Thymus (tissue), 11 donors: Measurements from ENCODE around the gene GRID2IP. TPM values are rescaled to one million over a fixed set of nuclear protein-coding genes. Genes with fewer than 3 reads are reported as not detected.
"Not testable (repeated sequence)": the region's sequence is repeated elsewhere in the genome, so short reads cannot be mapped to it uniquely, and the experiment has no call there.

Source experiments
- DNase-seq, 9 donors: peaks; one replicate each; pipeline ENCODE4 v3.0.0-alpha.2; 2013; ENCODE audit warnings: low spot score in 9 of 9, low read depth in 6 of 9, missing footprints in 1 of 9
- H3K27ac ChIP-seq, 2 donors: one replicate each; pipeline ENCODE4 v1.5.1; 2013; ENCODE audit warnings: control low read depth in 1 of 2, low read depth in 1 of 2, low read length in 1 of 2, mild to moderate bottlenecking in 1 of 2, moderate library complexity in 1 of 2
- H3K27me3 ChIP-seq, 2 donors: one replicate each; pipeline ENCODE4 v1.5.1; 2013; ENCODE audit warnings: low read length in 1 of 2; ENCODE audit not compliant: control insufficient read depth in 2 of 2, insufficient read depth in 1 of 2
- H3K36me3 ChIP-seq, 2 donors: one replicate each; pipeline ENCODE4 v1.5.1; 2013; ENCODE audit warnings: low read length in 1 of 2, mild to moderate bottlenecking in 1 of 2, moderate library complexity in 1 of 2; ENCODE audit not compliant: control insufficient read depth in 2 of 2, insufficient read depth in 2 of 2
- H3K4me1 ChIP-seq, 2 donors: one replicate each; pipeline ENCODE4 v1.5.1; 2013; ENCODE audit warnings: low read length in 2 of 2; ENCODE audit not compliant: control insufficient read depth in 2 of 2, insufficient read depth in 2 of 2
- H3K4me3 ChIP-seq, 2 donors: one replicate each; pipeline ENCODE4 v1.5.1; 2013; ENCODE audit warnings: low read length in 2 of 2, control low read depth in 1 of 2, mild to moderate bottlenecking in 1 of 2
- H3K9me3 ChIP-seq, 2 donors: one replicate each; pipeline ENCODE4 v1.5.1; 2013; ENCODE audit warnings: low read length in 1 of 2, mild to moderate bottlenecking in 1 of 2; ENCODE audit not compliant: control insufficient read depth in 2 of 2, insufficient read depth in 1 of 2
- WGBS: extraction: QIAGEN DNeasy Blood & Tissue Kit; methylation state at CpG from one replicate; pipeline ENCODE4 v1.1.7; 2013; 5-methylcytosine and 5-hydroxymethylcytosine counted together
- polyA plus RNA-seq: library from polyadenylated mRNA; stranded (reverse); fragments of 200-250 nt; gene quantifications from one replicate; pipeline ENCODE4 v1.2.3, GENCODE V29; 2013
- total RNA-seq: library from RNA; stranded (reverse); fragments of 120-200 nt; gene quantifications from one replicate; pipeline ENCODE4 v1.2.4, GENCODE V29; 2013
- donor health status: healthy.

GRID2IP gene
- total and polyA plus RNA-seq, 2 donors, result 0.28 to 0.46 TPM

GRCh38 chr7:6450591-6450990, 100.7 kb downstream of the GRID2IP start:
- WGBS, result 91% methylated on average over 9 of the region's 10 CpGs
- not testable (repeated sequence) for H3K4me3 ChIP-seq

DNA sequence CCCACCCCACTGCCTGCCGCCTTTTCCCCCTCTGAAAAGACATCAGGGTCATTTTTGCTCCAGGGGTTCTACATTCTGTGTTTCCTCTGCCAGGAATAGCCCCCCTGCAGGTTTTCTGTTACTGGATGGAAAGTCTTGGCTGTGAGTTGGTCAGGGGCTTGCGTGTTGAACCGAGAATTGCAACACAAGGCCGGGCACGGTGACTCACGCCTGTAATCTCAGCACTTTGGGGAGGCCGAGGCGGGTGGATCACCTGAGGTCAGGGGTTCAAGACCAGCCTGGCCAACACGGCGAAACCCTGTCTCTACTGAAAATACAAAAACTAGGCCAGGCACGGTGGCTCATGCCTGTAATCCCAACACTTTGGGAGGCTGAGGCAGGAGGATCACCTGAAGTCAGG, 101.4 kb downstream of the GRID2IP start:
- H3K27ac ChIP-seq, DNase-seq: not testable (repeated sequence)

More at GRCh38 chr7:6450591-6450990, 100.7 kb downstream of the GRID2IP start:
- DNase-seq, H3K27me3 ChIP-seq, H3K27ac ChIP-seq, H3K36me3 ChIP-seq, H3K9me3 ChIP-seq: not testable (repeated sequence)
- H3K4me1 ChIP-seq, result peaks cover 0 to 20% of the 10 kb centered on the region in 2 donors

DNA sequence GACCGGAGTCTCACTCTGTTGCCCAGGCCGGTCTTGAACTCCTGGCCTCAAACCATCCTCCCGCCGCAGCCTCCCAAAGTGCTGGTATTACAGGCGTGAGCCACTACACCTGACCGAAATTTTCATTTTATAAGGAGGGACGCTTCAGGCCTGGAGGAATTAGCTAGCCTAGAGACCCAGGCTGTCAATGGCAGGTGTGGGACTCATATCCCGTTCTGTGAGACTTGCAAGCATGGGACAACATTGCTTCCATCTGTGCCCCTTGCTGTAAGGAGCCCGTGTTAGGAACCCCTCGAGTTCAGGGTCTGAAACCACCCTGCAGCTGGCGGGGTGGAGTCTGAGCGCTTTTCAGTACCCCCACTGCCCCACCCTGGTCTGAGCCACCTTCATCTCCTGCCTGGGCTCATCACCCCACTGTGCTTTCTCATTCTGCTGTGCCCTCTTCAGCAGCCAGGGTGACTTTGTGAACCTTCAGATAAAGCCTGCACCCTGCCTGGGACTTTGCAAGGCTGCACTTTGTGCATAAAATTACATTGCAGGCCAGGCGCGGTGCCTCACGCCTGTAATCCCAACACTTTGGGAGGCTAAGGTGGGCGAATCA, 102.2 kb downstream of the GRID2IP start:
- WGBS, result 94% methylated on average over 16 of the region's 16 CpGs
- H3K36me3 ChIP-seq, result peaks cover 9 to 17% of the 10 kb centered on the region in 2 donors
- peaks cover 0 to 20% of the 10 kb centered on the region in 2 donors for H3K4me1 ChIP-seq
- H3K9me3 ChIP-seq, result no peaks in the 10 kb centered on the region
- no peak overlapping the region for H3K4me3 ChIP-seq
- no peaks in the 10 kb centered on the region for H3K27me3 ChIP-seq
- no peak for DNase-seq
- no peak overlapping the region for H3K27ac ChIP-seq

More for the DNA sequence above, 101.4 kb downstream of the GRID2IP start:
- Histone ChIP-seq H3K4me1 (peaks cover 0 to 20% of the 10 kb centered on the region in 2 donors), H3K36me3 (peaks cover 5 to 10% of the 10 kb centered on the region in 2 donors)
- H3K4me3 ChIP-seq, H3K9me3 ChIP-seq, H3K27me3 ChIP-seq: not testable (repeated sequence)
- WGBS, result 94% methylated on average over 10 of the region's 11 CpGs

DNA sequence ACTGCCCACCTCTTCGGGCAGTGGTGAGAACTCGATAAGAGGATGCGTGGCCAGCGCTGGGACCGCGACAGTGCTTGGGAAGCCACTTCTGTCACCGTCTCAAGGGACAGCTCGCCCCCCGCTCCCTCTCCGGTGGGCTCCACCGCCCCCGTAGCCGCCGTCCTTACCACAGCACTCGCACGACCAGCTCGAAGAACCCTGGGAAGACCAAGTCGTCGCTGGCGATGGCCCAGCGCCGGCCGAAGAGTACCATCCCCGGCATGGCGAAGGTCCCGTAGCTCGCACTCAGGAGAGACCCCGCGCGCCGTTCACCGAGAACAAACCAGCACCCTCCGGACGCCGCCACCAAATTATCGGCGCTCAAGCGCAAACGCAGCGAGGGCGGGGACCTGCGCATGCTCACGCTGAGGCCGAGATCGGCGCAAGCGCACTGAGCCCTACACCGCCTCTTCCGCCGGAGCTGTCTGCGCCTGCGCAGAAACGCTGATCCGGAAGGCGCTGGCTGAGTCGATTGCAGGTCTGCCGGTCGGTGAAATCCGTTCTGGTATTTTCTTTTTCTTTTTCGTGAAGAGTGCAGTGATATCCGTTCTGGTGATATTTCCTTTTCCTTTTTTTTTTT, 103.6 kb downstream of the GRID2IP start, which contains the start of gene DAGLB:
Gene DAGLB (minus strand): TSS at position 374 of the 619 bp plus-strand sequence. CDS start 112 bp downstream, at position 262.
- DNase-seq, result peak; percentile 89 to 99 (median 95)
- Histone ChIP-seq H3K27me3 (no peaks in the 10 kb centered on the region), H3K9me3 (no peaks in the 10 kb centered on the region), H3K36me3 (peaks cover 13 to 26% of the 10 kb centered on the region in 2 donors), H3K27ac (peak within 1 kb of the TSS; percentile 72 to 91), H3K4me3 (peak within 1 kb of the TSS; percentile 76 to 99), H3K4me1 (peaks cover 0 to 20% of the 10 kb centered on the region in 2 donors)
- WGBS, result under 1% methylated on average over 61 of the region's 61 CpGs

Other genes starting within 250 kb of the GRID2IP start
- 19.7 TPM for gene FAM220A, start 202.5 kb downstream of the GRID2IP start, total RNA-seq
- gene FAM220A, start 202.5 kb downstream of the GRID2IP start, polyA plus RNA-seq, result 17.1 TPM
- gene RAC1, start 176.9 kb downstream of the GRID2IP start, total RNA-seq, result 67.7 TPM
- gene RAC1, start 176.9 kb downstream of the GRID2IP start, polyA plus RNA-seq, result 209 TPM
- gene DAGLB, start 103.5 kb downstream of the GRID2IP start, total RNA-seq, result 11.1 TPM
- gene DAGLB, start 103.5 kb downstream of the GRID2IP start, polyA plus RNA-seq, result 19.4 TPM
- gene KDELR2, start 67.3 kb downstream of the GRID2IP start, total RNA-seq, result 21.9 TPM
- gene KDELR2, start 67.3 kb downstream of the GRID2IP start, polyA plus RNA-seq, result 46.8 TPM
- gene ZDHHC4, start 26.0 kb upstream of the GRID2IP start, total RNA-seq, result 50.0 TPM
- 38.2 TPM for gene ZDHHC4, start 26.0 kb upstream of the GRID2IP start, polyA plus RNA-seq
- gene INTS15, start 38.6 kb upstream of the GRID2IP start, total RNA-seq, result 16.8 TPM
- 28.7 TPM for gene INTS15, start 38.6 kb upstream of the GRID2IP start, polyA plus RNA-seq
- gene ZNF853, start 64.1 kb upstream of the GRID2IP start, total RNA-seq, result 2.8 TPM
- 3.3 TPM for gene ZNF853, start 64.1 kb upstream of the GRID2IP start, polyA plus RNA-seq
- gene ZNF316, start 85.9 kb upstream of the GRID2IP start, total RNA-seq, result 8.0 TPM
- gene ZNF316, start 85.9 kb upstream of the GRID2IP start, polyA plus RNA-seq, result 40.3 TPM
- 24.7 TPM for gene ZNF12, start 155.5 kb upstream of the GRID2IP start, total RNA-seq
- gene ZNF12, start 155.5 kb upstream of the GRID2IP start, polyA plus RNA-seq, result 21.5 TPM
- gene RSPH10B2, start 202.6 kb upstream of the GRID2IP start, total RNA-seq, result 0.14 TPM
- 0.25 TPM for gene RSPH10B2, start 202.6 kb upstream of the GRID2IP start, polyA plus RNA-seq